ENCODE results near the gene KNSTRN. TPM values are rescaled to one million over a fixed set of nuclear protein-coding genes. Genes with fewer than 3 reads are reported as not detected.

KNSTRN gene
- total RNA-seq, 1 experiment from 2014 or later, result 44.5 TPM

DNA sequence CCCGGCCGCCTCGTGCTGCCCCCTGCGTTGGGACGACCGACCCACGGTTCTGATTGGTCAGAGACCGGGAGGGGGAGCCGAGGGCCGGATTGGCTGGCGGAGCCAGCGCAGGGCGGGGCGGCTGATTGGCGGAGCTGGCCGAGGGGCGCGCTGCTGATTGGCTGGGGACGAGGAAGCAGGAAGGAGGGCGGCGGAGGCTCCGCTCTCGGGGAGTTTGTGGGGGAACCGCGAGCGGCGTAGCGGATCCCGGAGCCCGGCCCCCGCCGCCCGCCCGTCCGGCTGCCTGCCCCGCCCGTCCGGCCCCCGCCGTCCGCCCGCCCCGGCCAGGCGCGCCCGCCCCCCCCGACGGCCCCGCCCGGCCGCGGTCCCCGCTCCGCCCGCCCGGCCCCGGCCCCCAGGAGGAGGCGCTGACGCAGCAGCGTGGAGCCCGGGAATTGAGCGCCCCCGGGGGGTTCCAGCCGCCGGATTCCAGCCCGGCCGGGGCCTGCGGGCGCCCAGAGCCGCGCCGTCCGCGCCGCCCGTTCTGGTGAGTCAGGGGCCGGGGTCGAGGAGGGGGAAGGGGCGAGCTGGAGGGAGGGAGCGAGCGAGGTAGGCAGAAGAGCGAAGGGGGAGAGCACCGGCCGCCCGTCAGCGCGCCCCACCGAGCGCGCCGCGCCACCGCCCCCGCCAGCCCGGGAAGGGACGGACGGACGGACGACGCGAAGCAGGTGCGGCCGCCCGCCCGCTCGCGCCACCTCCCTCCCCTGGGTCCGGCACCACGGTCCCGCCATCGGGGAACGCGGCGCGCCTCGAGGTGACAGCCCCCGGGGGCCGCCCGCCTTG is 58.4 kb downstream of the KNSTRN start, which contains the start of gene BAHD1:
TSS of gene BAHD1 (plus strand) at position 211 of the 822 bp plus-strand sequence. CDS start 17,512 bp downstream, outside the sequence.
- TF ChIP-seq, protein P1, sequence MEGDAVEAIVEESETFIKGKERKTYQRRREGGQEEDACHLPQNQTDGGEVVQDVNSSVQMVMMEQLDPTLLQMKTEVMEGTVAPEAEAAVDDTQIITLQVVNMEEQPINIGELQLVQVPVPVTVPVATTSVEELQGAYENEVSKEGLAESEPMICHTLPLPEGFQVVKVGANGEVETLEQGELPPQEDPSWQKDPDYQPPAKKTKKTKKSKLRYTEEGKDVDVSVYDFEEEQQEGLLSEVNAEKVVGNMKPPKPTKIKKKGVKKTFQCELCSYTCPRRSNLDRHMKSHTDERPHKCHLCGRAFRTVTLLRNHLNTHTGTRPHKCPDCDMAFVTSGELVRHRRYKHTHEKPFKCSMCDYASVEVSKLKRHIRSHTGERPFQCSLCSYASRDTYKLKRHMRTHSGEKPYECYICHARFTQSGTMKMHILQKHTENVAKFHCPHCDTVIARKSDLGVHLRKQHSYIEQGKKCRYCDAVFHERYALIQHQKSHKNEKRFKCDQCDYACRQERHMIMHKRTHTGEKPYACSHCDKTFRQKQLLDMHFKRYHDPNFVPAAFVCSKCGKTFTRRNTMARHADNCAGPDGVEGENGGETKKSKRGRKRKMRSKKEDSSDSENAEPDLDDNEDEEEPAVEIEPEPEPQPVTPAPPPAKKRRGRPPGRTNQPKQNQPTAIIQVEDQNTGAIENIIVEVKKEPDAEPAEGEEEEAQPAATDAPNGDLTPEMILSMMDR (IDR thresholded peaks at IDR 0.05; ENCODE audit: unreplicated experiment), result no peak

DNA sequence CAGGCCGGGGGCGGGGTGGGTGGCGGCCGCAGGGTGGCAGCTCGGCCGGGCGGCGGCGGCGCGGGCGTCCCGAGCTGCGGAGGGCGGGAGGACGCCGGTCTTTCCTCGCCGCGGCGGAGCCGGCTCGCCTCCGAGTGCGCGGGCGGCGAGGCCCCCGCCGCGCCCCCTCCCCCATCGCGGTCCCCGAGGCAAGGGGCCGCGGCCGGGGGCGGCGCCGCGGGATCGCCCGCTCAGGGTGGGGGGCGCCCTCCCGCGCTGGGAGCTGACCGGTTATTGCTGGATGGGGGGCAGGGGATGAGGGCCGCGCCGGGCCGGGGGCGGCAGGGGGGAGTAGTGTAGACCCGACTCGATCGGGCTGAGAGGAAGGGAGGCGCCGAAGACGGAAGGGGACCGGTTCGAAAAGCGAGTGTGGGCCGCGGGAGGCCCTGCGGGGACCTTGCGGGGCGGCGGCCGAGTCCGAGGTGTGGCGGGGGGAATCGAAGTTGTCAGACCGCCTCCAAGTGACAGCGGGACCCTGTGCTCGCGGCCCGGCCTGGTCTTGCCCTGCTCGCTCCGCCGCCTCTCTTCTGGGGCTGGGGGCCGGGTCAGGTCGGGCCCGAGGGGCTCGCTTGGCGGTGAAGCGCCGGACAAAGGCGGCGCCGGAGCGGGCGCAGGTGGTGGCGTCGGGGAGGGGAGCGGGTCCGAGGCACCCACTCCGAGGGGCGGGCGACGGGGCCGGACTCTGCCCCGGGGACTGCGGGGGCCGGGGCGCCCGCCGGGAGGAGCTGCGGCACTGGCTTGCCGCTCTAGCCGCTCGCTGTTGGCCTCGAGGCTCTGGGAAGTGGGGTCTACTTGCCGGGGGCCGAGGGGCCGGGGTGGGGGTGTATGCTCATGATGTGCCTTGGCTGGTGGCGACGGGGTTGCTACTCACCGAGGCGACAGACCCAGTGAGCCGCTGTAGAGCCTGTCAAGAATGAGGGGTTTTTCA is 59.3 kb downstream of the KNSTRN start:
- peak overlapping the region; percentile 69 for H3K4me3 Mint-ChIP-seq (ENCODE audit: low read depth, unreplicated experiment)
- H3K27me3 Mint-ChIP-seq (ENCODE audit: unreplicated experiment), result peaks cover 19% of the 10 kb centered on the region
- no peak for DNase-seq
- peaks cover 15% of the 10 kb centered on the region for H3K4me1 Mint-ChIP-seq (ENCODE audit: low read depth, unreplicated experiment)
- intact Hi-C loops (cut with micrococcal nuclease; ENCODE audit: unreplicated experiment), result no loop called here
- CTCF ChIA-PET, result interaction anchor here (0.6 to 1.0 kb wide), 3 partner anchors 10 to 198 kb away, joined by 3 to 5 read pairs (median 4); no protein-coding TSS in a partner anchor
- TF ChIP-seq, protein P1 (IDR thresholded peaks at IDR 0.05; ENCODE audit: unreplicated experiment), result no peak
- no peak overlapping the region for H3K27ac Mint-ChIP-seq (ENCODE audit: unreplicated experiment)
- peaks cover 23% of the 10 kb centered on the region for H3K36me3 Mint-ChIP-seq (ENCODE audit: insufficient read depth, unreplicated experiment)
- BruUV-seq (replicated peaks), result no TSS peak
- H3K9me3 Mint-ChIP-seq (ENCODE audit: low read depth, unreplicated experiment), result no peaks in the 10 kb centered on the region

More for the DNA sequence above, 58.4 kb downstream of the KNSTRN start, which contains the start of gene BAHD1:
- no TSS peak for BruUV-seq (replicated peaks)
- intact Hi-C loops (cut with micrococcal nuclease; ENCODE audit: unreplicated experiment), result no loop called here
- peaks cover 28% of the 10 kb centered on the region for H3K27me3 Mint-ChIP-seq (ENCODE audit: unreplicated experiment)
- peaks cover 27% of the 10 kb centered on the region for H3K36me3 Mint-ChIP-seq (ENCODE audit: insufficient read depth, unreplicated experiment)
- CTCF ChIA-PET, result interaction anchor here (1.0 kb wide), 1 partner anchor 132 kb away, joined by 3 read pairs; no protein-coding TSS in a partner anchor
- DNase-seq, result peak; percentile 94
- no peaks in the 10 kb centered on the region for H3K9me3 Mint-ChIP-seq (ENCODE audit: low read depth, unreplicated experiment)
- peak within 1 kb of the TSS; percentile 91 for H3K4me3 Mint-ChIP-seq (ENCODE audit: low read depth, unreplicated experiment)
- peaks cover 16% of the 10 kb centered on the region for H3K4me1 Mint-ChIP-seq (ENCODE audit: low read depth, unreplicated experiment)
- peak within 1 kb of the TSS; percentile 81 for H3K27ac Mint-ChIP-seq (ENCODE audit: unreplicated experiment)

DNA sequence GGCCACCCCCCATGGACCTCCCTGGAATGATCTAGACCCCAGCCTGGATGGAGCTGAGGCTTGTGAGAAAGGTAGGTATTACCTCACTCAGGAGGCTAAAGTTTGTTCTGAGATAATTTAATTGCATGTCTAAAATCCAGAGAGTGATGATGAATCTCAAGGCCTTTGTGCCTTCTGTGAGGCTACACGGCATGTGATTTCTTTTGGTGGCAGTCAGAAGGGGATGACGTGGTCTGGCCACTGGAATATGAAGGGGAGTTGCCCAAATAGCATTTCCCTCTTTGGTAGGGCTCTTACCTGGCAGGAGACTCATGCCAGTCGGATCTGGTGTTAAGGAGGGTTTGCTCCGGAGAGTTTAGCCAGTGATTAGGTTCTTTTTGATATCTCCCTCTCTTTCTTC is 60.7 kb downstream of the KNSTRN start:
- CTCF ChIA-PET, result interaction anchor here (0.6 kb wide), 1 partner anchor 321 kb away, joined by 3 read pairs; no protein-coding TSS in a partner anchor
- Mint-ChIP-seq H3K27ac (ENCODE audit: unreplicated experiment) (peak overlapping the region; percentile 71), H3K4me3 (ENCODE audit: low read depth, unreplicated experiment) (no peak overlapping the region), H3K36me3 (ENCODE audit: insufficient read depth, unreplicated experiment) (peaks cover 19% of the 10 kb centered on the region), H3K9me3 (ENCODE audit: low read depth, unreplicated experiment) (no peaks in the 10 kb centered on the region), H3K4me1 (ENCODE audit: low read depth, unreplicated experiment) (peaks cover 15% of the 10 kb centered on the region), H3K27me3 (ENCODE audit: unreplicated experiment) (peaks cover 5% of the 10 kb centered on the region)
- no peak for DNase-seq
- BruUV-seq (replicated peaks), result no TSS peak
- intact Hi-C loops (cut with micrococcal nuclease; ENCODE audit: unreplicated experiment), result no loop called here
- TF ChIP-seq, protein P1 (IDR thresholded peaks at IDR 0.05; ENCODE audit: unreplicated experiment), result no peak

DNA sequence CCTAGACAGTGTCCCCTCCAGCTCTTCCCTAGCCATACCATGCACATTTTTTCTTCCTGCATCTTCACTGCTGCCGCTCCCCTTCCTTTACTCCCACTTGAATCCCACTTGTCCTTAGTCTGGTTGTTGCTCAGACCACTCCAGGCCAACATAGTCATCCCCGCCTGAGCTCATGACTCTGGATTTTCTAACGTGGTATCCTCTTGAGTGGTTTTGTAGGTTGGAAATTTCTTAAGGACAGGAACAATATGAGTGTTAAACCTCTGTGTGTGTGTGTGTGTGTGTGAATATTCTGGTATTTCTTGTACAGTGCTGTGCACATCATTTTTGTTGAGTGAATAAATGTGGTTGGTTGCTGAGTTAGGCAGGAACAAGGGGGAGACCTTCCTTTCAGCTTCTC is 61.3 kb downstream of the KNSTRN start:
- intact Hi-C loops (cut with micrococcal nuclease; ENCODE audit: unreplicated experiment), result no loop called here
- H3K9me3 Mint-ChIP-seq (ENCODE audit: low read depth, unreplicated experiment), result no peaks in the 10 kb centered on the region
- CTCF ChIA-PET, result interaction anchor here (0.6 kb wide), 1 partner anchor 321 kb away, joined by 3 read pairs; no protein-coding TSS in a partner anchor
- H3K27ac Mint-ChIP-seq (ENCODE audit: unreplicated experiment), result peak overlapping the region; percentile 71
- peaks cover 19% of the 10 kb centered on the region for H3K36me3 Mint-ChIP-seq (ENCODE audit: insufficient read depth, unreplicated experiment)
- TF ChIP-seq, protein P1 (IDR thresholded peaks at IDR 0.05; ENCODE audit: unreplicated experiment), result no peak
- H3K4me3 Mint-ChIP-seq (ENCODE audit: low read depth, unreplicated experiment), result peak overlapping the region; percentile 43
- no peaks in the 10 kb centered on the region for H3K27me3 Mint-ChIP-seq (ENCODE audit: unreplicated experiment)
- no peak for DNase-seq
- peaks cover 15% of the 10 kb centered on the region for H3K4me1 Mint-ChIP-seq (ENCODE audit: low read depth, unreplicated experiment)
- no TSS peak for BruUV-seq (replicated peaks)

Measured in Calu3 (cell line).